ENCODE results near the gene DPY19L2.

Gene DPY19L2

DNA sequence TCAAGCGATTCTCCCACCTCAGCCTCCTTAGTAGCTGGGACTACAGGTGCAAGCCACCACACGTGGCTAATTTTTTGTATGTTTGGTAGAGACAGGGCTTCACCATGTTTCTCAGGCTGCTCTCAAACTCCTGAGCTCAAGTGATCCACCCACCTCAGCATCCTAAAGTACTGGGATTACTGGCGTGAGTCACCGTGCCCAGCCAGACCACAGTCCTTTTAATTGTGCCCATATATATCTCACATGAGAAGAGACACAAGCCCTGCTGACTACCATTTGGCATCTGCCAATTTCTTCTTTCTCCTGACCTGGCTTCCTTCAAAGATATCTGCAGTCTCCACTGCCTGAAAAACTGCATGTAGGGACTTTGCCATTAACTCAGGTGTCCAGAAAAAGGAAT is 142.5 kb downstream of the DPY19L2 start:
- no peak for DNase-seq (ENCODE audit: low spot score)

DNA sequence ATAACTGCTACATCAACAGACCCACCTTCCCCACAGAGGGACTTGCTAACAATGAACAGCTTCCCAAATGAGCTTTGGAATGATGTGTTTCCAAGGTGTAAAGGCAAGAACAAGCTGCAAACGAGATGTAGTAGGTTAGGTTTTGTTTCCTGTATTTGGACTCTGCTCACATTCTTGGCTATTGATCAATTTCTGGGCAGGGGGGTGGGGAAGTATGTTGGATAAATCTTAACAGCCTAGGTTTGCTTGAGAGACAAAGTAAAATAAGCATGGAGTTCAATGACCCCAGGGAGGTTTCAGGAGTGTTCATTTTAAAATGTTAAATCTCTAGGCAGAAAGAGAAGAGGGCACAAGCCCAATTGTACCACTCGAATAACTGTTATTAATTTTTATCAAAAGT is 146.6 kb downstream of the DPY19L2 start:
- no peak for DNase-seq (ENCODE audit: low spot score)
